ENCODE measurements around the gene PHKG1.
A peak's percentile ranks its signal among the peaks of the same experiment; 100 is the strongest.

GRCh38 chr7:56063882-56064625 lies 28.7 kb downstream of the PHKG1 start, which contains the start of gene SUMF2:
- TF ChIP-seq CTCF (IDR thresholded peaks at IDR 0.05) (peak in 10 of 12 donors; percentile 5 to 50 (median 31)), POLR2A (IDR thresholded peaks at IDR 0.05) (peak in 1 of 2 donors; percentile 83)
